T-helper 2 cell treated with Interferon-gamma antibody and Interleukin-4, amounts not matched to agents 5 μg/mL and 100 μg/mL, for 36 hours (primary cell): Measurements from ENCODE around the gene HOXD12.
A peak's percentile ranks its signal among the peaks of the same experiment; 100 is the strongest.

Experiments
- DNase-seq: peaks from one replicate; pipeline ENCODE4 v3.0.0; 2021; ENCODE audit warnings: low spot score
- H3K27ac Mint-ChIP-seq: one replicate; pipeline ENCODE4 v1.8.0; 2021; ENCODE audit warnings: mild to moderate bottlenecking, mixed read lengths
- H3K27me3 Mint-ChIP-seq: one replicate; pipeline ENCODE4 v1.8.0; 2021; ENCODE audit warnings: low read depth, mixed read lengths
- H3K36me3 Mint-ChIP-seq: one replicate; pipeline ENCODE4 v1.8.0; 2021; ENCODE audit warnings: low read depth, mixed read lengths
- H3K4me1 Mint-ChIP-seq: one replicate; pipeline ENCODE4 v1.8.0; 2021; ENCODE audit warnings: low read depth, mixed read lengths
- H3K4me3 Mint-ChIP-seq: one replicate; pipeline ENCODE4 v1.8.0; 2022; ENCODE audit warnings: mild to moderate bottlenecking, moderate library complexity, mixed read lengths
- H3K9me3 Mint-ChIP-seq: one replicate; pipeline ENCODE4 v1.8.0; 2021; ENCODE audit warnings: mixed read lengths

The HOXD12 gene

GRCh38 chr2:176114120-176114929, 14.7 kb downstream of the HOXD12 start:
- Mint-ChIP-seq H3K27ac (no peak overlapping the region), H3K4me1 (peaks cover 4% of the 10 kb centered on the region), H3K36me3 (peaks cover 3% of the 10 kb centered on the region), H3K4me3 (no peak overlapping the region), H3K9me3 (peaks cover 2% of the 10 kb centered on the region), H3K27me3 (peaks cover 92% of the 10 kb centered on the region)
- DNase-seq = no peak

- DNase-seq = no peak
- H3K36me3 Mint-ChIP-seq = peaks cover 3% of the 10 kb centered on the region
- H3K27ac Mint-ChIP-seq = no peak overlapping the region
- H3K9me3 Mint-ChIP-seq = no peaks in the 10 kb centered on the region
- no peak overlapping the region for H3K4me3 Mint-ChIP-seq
- H3K4me1 Mint-ChIP-seq = peaks cover 3% of the 10 kb centered on the region
- peaks cover 92% of the 10 kb centered on the region for H3K27me3 Mint-ChIP-seq
Measured at GRCh38 chr2:176114930-176115625, 15.5 kb downstream of the HOXD12 start.

DNA sequence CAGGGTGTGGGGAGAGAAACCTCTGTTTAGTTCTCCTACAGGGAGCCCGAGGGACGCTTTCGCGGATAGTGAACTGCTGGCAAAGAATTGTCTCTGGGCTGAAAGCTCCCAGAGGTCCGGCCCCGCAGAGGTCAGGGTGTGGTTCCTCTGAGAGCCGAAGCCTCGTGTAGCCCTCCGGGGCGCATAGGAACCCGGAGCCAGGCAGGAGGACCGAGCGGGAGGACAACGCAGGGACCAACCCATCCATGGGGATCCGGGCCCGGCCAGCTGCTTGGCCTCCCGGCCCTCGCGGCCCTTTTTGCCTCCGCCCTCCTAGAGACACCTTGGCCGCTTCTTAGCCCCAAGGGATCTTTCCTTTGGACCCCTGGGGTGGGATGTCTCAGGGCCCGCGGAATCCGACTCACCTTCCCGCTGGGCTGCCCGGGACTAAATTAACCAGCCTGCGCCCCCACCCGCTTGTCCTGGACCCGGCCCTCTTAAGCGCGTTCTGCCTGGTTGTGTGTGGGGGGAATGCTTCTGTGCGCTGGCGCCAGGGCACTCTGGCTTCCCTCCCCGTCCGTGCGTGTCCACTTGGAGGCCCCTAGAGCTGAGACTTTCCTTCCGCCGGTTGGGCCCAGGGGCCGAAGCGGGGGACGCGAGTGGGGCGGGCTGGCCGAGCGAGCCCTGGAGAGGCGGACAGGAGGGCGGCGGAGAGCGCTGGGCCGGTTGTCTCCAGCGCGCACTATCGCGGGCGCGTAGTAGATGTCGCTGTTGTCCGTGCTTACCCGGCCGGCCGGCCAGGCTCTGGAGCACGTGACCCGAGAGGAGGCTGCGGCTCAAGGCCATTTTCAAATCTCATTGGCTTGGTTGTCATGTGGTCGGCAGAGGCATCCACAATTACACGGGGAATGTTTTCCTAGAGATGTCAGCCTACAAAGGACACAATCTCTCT, 16.6 kb downstream of the HOXD12 start, which contains the start of gene HOXD10:
Gene HOXD10, plus strand, starts transcription at position 896 of the 931 bp plus-strand sequence. CDS start 56 bp downstream, outside the sequence.
- Mint-ChIP-seq H3K36me3 (peaks cover 3% of the 10 kb centered on the region), H3K27me3 (peaks cover 93% of the 10 kb centered on the region), H3K4me1 (peaks cover 3% of the 10 kb centered on the region), H3K4me3 (no peak within 1 kb of the TSS), H3K27ac (peak within 1 kb of the TSS; percentile 21), H3K9me3 (no peaks in the 10 kb centered on the region)
- DNase-seq = no peak

DNA sequence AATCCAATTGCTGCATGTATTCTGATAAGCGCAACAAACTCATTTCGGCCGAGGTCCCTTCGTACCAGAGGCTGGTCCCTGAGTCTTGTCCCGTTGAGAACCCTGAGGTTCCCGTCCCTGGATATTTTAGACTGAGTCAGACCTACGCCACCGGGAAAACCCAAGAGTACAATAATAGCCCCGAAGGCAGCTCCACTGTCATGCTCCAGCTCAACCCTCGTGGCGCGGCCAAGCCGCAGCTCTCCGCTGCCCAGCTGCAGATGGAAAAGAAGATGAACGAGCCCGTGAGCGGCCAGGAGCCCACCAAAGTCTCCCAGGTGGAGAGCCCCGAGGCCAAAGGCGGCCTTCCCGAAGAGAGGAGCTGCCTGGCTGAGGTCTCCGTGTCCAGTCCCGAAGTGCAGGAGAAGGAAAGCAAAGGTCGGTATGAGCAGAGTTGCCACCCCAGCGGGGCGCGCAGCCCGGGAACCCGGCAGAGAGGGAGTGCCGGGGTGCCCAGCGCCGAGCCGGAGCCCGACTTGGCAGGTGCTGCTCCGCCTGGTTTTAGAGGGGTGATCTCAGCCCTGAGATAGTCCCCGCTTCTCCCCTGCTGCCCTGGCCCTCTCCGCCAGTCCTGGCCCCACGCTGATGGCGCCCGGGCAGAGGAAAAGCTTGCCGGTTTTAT, 17.7 kb downstream of the HOXD12 start:
- H3K27ac Mint-ChIP-seq = peak overlapping the region; percentile 21
- no peak overlapping the region for H3K4me3 Mint-ChIP-seq
- peaks cover 87% of the 10 kb centered on the region for H3K27me3 Mint-ChIP-seq
- peaks cover 3% of the 10 kb centered on the region for H3K36me3 Mint-ChIP-seq
- H3K9me3 Mint-ChIP-seq = no peaks in the 10 kb centered on the region
- H3K4me1 Mint-ChIP-seq = peaks cover 3% of the 10 kb centered on the region
- DNase-seq = no peak

- H3K9me3 Mint-ChIP-seq = no peaks in the 10 kb centered on the region
- peaks cover 84% of the 10 kb centered on the region for H3K27me3 Mint-ChIP-seq
- peaks cover 3% of the 10 kb centered on the region for H3K36me3 Mint-ChIP-seq
- H3K27ac Mint-ChIP-seq = no peak overlapping the region
- no peak for DNase-seq
- H3K4me1 Mint-ChIP-seq = peaks cover 3% of the 10 kb centered on the region
- H3K4me3 Mint-ChIP-seq = no peak overlapping the region
Measured at GRCh38 chr2:176117823-176118371, 18.3 kb downstream of the HOXD12 start.

GRCh38 chr2:176118601-176119339, 19.2 kb downstream of the HOXD12 start:
- peaks cover 3% of the 10 kb centered on the region for H3K4me1 Mint-ChIP-seq
- no peaks in the 10 kb centered on the region for H3K9me3 Mint-ChIP-seq
- DNase-seq = no peak
- no peak overlapping the region for H3K4me3 Mint-ChIP-seq
- peaks cover 82% of the 10 kb centered on the region for H3K27me3 Mint-ChIP-seq
- H3K27ac Mint-ChIP-seq = no peak overlapping the region
- peaks cover 3% of the 10 kb centered on the region for H3K36me3 Mint-ChIP-seq

DNA sequence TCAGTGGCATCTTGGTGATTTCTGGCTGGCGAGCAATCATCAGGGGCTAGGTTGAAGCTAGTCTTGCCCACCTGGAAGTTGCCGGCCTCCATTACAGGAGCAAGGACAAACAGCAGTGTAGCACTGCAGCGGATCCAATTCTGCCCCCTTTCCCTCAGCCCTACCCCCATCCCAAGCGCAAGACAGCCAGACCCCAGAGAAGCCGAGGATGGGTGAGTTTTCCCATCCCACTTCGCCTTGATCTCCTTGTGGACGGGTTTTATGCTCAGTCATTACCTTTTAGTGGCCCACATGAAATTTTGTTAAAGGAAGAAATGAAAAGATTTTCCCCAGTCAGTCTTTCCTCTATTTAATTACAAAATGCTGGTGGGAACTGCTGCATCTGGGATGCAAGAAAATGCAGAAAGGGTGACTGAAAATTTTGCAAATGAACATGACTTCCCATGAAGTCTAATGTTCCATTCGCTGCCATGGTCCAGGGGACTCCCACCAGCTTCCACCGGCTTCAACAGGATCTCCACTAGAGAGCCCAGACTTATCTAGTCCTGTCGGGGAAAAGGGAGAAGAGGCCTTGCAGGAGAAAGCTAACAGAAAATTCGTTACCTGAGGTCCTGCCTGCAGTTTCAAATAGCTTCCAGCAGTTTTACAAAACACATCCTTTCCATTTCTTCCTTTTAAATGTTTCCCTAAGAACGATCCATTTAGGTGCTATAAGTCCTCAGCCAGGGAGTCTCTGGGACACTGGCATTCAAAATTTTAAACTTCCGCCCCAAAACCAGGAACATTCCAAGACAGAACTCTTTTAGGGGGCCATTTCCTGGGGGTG, 21.0 kb downstream of the HOXD12 start:
- peaks cover 84% of the 10 kb centered on the region for H3K27me3 Mint-ChIP-seq
- DNase-seq = no peak
- peaks cover 3% of the 10 kb centered on the region for H3K4me1 Mint-ChIP-seq
- peaks cover 3% of the 10 kb centered on the region for H3K36me3 Mint-ChIP-seq
- H3K4me3 Mint-ChIP-seq = no peak overlapping the region
- H3K9me3 Mint-ChIP-seq = no peaks in the 10 kb centered on the region
- no peak overlapping the region for H3K27ac Mint-ChIP-seq

DNA sequence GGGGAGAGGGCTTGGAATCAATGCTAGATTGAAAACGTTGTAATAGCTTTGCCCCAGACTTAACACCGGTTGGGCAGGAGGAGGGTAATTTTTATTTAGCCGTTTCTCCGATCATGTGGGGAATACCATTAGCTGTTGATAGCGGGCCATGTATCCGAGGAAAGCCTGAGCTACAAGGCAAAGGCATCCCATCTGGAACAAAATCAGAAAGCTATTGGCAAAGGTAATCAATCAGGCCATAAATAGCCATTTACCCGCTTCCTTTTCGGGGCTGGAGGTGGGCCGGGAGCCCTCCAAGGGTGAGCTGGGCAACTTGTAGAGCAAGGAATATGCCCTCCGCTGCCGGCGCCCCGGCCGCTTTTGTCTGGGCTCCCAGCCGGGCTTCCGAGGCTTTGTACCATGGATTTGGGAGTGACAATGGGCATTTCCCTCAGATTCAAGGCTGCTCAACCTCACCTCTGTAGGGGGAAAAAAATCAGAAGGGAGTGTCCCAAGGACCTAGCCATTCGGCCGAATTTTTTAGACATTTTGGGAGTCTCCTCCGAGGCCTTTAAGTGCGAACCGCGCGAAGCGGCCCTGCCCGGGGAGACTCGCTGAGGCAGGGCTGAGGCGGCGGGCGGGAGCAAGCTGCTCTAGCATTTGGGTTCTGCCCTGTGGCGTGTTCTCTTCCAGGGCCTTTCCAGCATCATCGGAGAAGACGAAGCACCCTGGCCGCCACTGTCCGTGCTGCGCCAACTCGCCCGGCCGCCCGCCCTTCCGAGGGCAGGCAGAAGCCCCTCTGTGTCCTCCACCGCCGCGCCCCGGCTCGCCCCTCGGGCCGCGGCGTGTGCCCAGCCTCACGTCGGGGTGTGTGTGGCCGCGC, 21.8 kb downstream of the HOXD12 start:
- Mint-ChIP-seq H3K4me1 (peaks cover 3% of the 10 kb centered on the region), H3K27ac (peak overlapping the region; percentile 57), H3K27me3 (peaks cover 84% of the 10 kb centered on the region), H3K4me3 (no peak overlapping the region), H3K9me3 (no peaks in the 10 kb centered on the region), H3K36me3 (peaks cover 3% of the 10 kb centered on the region)
- DNase-seq = no peak

- H3K27ac Mint-ChIP-seq = peak overlapping the region; percentile 41
- no peaks in the 10 kb centered on the region for H3K9me3 Mint-ChIP-seq
- peaks cover 84% of the 10 kb centered on the region for H3K27me3 Mint-ChIP-seq
- no peak overlapping the region for H3K4me3 Mint-ChIP-seq
- no peaks in the 10 kb centered on the region for H3K36me3 Mint-ChIP-seq
- H3K4me1 Mint-ChIP-seq = peaks cover 3% of the 10 kb centered on the region
- no peak for DNase-seq
Measured at GRCh38 chr2:176122052-176122682, 22.6 kb downstream of the HOXD12 start.

GRCh38 chr2:176122683-176123410, 23.3 kb downstream of the HOXD12 start, which contains the start of gene HOXD9:
HOXD9 (plus strand) TSS chr2:176122719; CDS start chr2:176122769, 50 bp downstream.
- no peak for DNase-seq
- Mint-ChIP-seq H3K27me3 (peaks cover 85% of the 10 kb centered on the region), H3K4me1 (peaks cover 3% of the 10 kb centered on the region), H3K9me3 (no peaks in the 10 kb centered on the region), H3K4me3 (no peak within 1 kb of the TSS), H3K27ac (peak within 1 kb of the TSS; percentile 76), H3K36me3 (no peaks in the 10 kb centered on the region)
